IMR-90 (cell line): ENCODE data around the gene EDEM3.

Source experiments
- CTCF ChIP-seq: conservative IDR thresholded peaks from 2 replicates; pipeline ENCODE4 v1.5.1; 2012; ENCODE audit warnings: mild to moderate bottlenecking, low read depth, low read length, improper control_type of control experiment
- MAZ ChIP-seq: IDR thresholded peaks from 2 replicates; pipeline ENCODE4 v1.6.1; 2012; ENCODE audit warnings: low read depth, mild to moderate bottlenecking, low read length, improper control_type of control experiment, moderate library complexity, borderline replicate concordance
- MXI1 ChIP-seq: IDR thresholded peaks from 2 replicates; pipeline ENCODE4 v1.6.1; 2012; ENCODE audit warnings: low read depth, mild to moderate bottlenecking, low read length, moderate library complexity, borderline replicate concordance
- POLR2A ChIP-seq: IDR thresholded peaks from 2 replicates; pipeline ENCODE4 v1.6.1; 2012; ENCODE audit warnings: mild to moderate bottlenecking, low read depth, low read length
- SMC3 ChIP-seq: fragments of 150-350 bp; IDR thresholded peaks from 2 replicates; pipeline ENCODE4 v1.6.1; 2016; ENCODE audit warnings: low read depth, mild to moderate bottlenecking, antibody characterized with exemption, low read length, moderate library complexity
- TF ChIP-seq, protein P1 (sequence below): fragments of 150-350 bp; IDR thresholded peaks from 2 replicates; pipeline ENCODE4 v1.6.1; 2017; ENCODE audit warnings: mild to moderate bottlenecking, antibody characterized with exemption, low read length, low read depth
- TF ChIP-seq, protein P2 (sequence below): fragments of 150-350 bp; IDR thresholded peaks from 2 replicates; pipeline ENCODE4 v1.6.1; 2016; ENCODE audit warnings: low read depth, mild to moderate bottlenecking, low read length, moderate library complexity, borderline replicate concordance

- TF ChIP-seq MAZ (no peak), CTCF (no peak), POLR2A (no peak), SMC3 (no peak), MXI1 (no peak)
- TF ChIP-seq, protein P1, sequence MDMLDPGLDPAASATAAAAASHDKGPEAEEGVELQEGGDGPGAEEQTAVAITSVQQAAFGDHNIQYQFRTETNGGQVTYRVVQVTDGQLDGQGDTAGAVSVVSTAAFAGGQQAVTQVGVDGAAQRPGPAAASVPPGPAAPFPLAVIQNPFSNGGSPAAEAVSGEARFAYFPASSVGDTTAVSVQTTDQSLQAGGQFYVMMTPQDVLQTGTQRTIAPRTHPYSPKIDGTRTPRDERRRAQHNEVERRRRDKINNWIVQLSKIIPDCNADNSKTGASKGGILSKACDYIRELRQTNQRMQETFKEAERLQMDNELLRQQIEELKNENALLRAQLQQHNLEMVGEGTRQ = no peak
- TF ChIP-seq, protein P2, sequence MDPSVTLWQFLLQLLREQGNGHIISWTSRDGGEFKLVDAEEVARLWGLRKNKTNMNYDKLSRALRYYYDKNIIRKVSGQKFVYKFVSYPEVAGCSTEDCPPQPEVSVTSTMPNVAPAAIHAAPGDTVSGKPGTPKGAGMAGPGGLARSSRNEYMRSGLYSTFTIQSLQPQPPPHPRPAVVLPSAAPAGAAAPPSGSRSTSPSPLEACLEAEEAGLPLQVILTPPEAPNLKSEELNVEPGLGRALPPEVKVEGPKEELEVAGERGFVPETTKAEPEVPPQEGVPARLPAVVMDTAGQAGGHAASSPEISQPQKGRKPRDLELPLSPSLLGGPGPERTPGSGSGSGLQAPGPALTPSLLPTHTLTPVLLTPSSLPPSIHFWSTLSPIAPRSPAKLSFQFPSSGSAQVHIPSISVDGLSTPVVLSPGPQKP = no peak
Observed at GRCh38 chr1:184673305-184673704, 81.4 kb downstream of the EDEM3 start.
